Measurements from ENCODE around the gene DCP1B.
"Not testable (repeated sequence)": the region's sequence is repeated elsewhere in the genome, so short reads cannot be mapped to it uniquely, and the experiment has no call there.

Gene DCP1B

GRCh38 chr12:1974812-1975211, 29.4 kb downstream of the DCP1B start:
- DNase-seq (ENCODE audit: low read depth): no peak

- no peak for DNase-seq (ENCODE audit: low read depth)
These were observed 31.4 kb downstream of the DCP1B start for GRCh38 chr12:1972856-1973317.

- DNase-seq (ENCODE audit: low read depth): no peak
These were observed 32.0 kb downstream of the DCP1B start for GRCh38 chr12:1972260-1972659.

- DNase-seq (ENCODE audit: low read depth): no peak
These were observed 33.8 kb downstream of the DCP1B start for GRCh38 chr12:1970331-1970900.

- no peak for DNase-seq (ENCODE audit: low read depth)
These were observed 37.6 kb downstream of the DCP1B start for GRCh38 chr12:1966561-1967226.

DNA sequence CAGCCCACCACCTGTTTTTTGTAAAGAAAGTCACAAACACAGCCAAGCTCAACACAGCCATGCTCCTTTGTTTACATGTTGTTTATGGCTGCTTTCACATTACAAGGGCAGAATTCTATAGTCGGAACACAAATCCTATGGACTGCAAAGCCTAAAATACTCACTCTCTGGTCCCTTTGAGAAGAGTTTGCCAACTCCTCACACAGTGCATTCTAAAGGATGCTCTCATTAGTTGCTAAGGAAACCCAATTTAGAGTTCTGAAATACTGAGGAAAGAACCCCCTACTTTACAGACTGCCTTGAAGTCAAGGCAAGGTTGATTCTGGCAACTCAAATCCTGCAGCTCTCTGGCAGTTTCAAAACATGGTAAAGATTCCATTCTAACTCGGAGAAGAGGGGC, 38.3 kb downstream of the DCP1B start:
- DNase-seq (ENCODE audit: low read depth): no peak

DNA sequence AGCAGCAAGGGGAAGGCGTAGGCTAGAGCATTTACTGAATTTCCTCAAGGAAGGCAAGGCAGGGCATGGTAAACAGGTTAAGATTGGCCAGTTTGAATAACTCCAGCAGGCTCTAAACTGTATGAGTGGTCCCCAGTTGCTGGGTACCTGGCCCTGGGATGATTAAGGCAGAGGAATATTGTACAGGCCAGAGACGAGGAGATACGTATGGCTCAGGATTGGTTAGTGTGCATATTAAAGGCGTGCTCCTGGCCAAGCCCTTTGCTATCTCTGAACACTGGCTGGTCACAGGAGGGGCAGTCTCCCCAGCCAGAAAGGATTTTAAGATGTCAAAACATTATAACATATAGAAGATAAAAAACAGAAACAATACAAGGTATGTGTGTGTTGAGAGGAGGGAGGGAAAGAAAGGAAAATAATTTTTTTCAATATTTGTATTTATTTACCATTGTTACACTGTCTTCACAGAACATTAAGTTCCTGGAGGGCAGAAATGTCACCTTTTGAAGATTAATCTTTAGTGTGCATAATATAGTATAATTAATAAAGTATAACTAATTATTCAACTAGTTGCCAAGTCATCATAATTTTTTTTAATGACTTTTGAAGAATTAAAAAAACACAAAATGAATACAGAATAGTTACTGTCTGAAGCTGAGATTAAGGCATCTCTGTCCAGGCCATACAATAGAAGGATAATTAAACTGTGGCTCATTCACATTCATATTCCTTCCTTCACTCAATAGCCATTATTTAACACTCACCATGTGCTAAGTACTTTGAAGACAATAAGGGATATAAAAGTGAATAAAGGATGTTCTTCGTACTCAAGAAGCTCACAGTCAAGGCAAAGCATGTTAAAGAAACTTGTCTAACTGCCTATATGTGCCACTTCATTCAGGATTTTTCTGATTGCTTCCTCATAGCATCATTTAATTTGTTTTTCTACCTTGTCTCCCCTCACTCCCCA, 41.9 kb downstream of the DCP1B start:
- DNase-seq (ENCODE audit: low read depth): no peak

DNA sequence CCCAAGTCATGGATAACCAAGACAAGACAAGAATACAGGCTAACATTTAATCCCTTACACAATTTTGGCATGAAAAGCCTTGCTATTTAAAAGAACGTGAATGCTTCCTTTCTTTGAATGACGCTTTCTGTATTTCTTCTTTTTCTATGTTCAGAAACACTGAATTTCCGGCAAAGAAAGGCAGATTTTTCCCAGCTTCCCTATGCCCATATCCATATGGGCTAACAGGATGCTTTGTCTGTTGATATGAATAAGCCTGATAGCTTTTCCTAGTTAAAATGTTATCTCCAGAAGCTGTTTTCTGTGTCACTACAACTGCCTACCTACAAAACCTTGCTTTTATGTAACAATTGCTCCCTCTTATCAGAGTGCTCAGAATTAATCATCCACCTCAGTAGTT, 47.5 kb downstream of the DCP1B start:
- no peak for DNase-seq (ENCODE audit: low read depth)

DNA sequence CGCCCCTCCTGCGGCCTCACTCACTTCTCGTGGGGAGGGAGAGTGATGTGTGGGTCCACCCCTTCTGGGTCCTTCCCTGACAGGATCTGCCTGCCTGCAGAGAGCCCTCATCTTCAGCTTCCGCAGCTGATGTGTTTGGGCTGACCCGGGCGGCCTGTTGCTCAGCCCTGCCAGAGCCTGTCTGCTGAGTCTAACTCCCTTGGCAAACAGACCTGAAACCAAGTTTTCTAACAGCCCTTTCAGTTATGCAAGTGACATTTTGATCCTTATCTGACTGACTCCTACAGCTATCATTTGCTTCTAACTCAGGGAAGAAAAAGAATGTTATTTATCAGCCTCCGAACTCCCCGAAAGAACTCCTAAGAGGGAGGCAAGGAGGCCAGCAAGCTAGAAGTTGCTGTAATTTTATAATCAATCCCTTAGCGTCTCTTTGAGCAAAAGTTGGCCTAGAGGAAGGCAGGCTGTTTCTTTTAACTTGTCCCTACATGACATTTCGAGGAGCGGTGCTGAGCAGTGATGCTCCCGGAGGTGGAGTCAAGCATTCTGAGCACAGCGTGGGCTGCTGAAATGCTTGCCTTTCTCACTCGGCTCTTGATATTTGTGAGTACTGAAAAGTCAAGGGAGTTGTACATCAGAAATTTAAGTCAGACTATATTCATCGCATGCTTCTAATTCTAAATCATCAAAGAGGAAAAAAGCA, 54.3 kb downstream of the DCP1B start:
- no peak for DNase-seq (ENCODE audit: low read depth)

- DNase-seq (ENCODE audit: low read depth): no peak
These were observed 55.4 kb downstream of the DCP1B start for GRCh38 chr12:1948883-1949282.

GRCh38 chr12:1947081-1947480, 57.2 kb downstream of the DCP1B start:
- DNase-seq (ENCODE audit: low read depth): no peak

GRCh38 chr12:1946296-1946695, 58.0 kb downstream of the DCP1B start:
- no peak for DNase-seq (ENCODE audit: low read depth)

DNA sequence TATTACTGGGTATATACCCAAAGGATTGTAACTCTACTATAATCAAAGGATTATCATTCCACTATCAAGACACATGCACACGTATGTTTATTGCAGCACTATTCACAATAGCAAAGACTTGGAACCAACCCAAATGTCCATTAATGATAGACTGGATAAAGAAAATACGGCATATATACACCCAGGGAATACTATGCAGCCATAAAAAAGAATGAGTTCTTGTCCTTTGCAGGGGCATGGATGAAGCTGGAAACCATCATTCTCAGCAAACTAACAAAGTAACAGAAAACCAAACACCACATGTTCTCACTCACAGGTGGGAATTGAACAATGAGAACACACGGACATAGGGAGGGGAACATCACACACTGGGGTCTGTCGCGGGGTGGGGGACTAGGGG, 58.8 kb downstream of the DCP1B start:
- not testable (repeated sequence) for DNase-seq (ENCODE audit: low read depth)

DNA sequence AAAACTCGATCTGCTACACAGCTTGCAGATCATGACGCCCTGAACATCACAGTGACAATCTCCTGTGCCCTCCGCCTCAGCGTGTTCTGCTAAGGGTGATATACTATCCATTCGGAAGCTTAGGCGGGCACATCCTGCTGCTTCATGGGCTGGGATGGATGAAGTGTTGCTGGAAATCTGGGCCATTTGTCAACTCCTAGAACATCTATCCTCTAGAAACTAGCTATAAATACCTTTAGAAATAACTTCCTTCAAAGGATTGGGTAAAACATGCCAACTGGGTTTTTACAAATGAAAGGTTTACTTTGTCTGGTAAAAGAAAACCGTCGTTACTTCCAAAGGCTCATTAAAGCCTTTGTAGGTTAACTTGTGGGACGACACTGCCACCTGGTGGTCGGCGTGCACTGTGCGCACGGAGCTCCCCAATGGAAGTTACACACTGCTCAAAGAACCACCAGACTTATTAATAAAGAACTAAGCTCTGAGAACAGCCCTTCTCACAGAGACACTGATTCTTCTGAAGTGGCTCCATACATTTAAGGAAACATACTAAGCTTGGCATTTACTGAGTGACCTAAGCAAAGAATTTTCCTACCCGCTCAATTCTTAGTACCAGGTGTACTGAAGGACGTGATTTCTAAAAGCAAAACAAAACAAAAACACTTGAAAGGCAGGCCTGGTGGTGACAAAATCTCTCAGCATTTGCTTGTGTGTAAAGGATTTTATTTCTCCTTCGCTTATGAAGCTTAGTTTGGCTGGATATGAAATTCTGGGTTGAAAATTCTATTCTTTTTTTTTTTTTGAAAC, 64.3 kb downstream of the DCP1B start:
- peak; percentile 85 for DNase-seq (ENCODE audit: low read depth)

DNA sequence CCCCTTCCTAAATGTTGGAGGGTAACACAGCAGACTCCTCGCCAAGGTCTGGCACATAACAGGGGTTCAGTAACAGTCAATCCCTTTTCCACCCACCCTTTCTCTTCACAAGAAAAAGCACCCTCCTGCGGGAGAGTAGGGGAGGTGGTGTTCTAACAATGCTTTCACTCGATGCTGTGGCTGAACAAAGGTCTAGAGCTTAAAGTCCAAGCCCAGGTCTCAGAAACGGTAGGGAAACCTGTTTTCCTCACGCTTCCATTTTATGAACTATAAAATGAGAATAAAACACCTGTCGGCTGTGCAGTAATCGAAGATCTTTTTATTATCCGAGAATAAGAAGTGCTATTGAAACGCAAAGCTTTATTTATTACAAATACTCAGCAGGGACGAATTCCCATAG, 64.9 kb downstream of the DCP1B start:
- DNase-seq (ENCODE audit: low read depth): no peak

DNA sequence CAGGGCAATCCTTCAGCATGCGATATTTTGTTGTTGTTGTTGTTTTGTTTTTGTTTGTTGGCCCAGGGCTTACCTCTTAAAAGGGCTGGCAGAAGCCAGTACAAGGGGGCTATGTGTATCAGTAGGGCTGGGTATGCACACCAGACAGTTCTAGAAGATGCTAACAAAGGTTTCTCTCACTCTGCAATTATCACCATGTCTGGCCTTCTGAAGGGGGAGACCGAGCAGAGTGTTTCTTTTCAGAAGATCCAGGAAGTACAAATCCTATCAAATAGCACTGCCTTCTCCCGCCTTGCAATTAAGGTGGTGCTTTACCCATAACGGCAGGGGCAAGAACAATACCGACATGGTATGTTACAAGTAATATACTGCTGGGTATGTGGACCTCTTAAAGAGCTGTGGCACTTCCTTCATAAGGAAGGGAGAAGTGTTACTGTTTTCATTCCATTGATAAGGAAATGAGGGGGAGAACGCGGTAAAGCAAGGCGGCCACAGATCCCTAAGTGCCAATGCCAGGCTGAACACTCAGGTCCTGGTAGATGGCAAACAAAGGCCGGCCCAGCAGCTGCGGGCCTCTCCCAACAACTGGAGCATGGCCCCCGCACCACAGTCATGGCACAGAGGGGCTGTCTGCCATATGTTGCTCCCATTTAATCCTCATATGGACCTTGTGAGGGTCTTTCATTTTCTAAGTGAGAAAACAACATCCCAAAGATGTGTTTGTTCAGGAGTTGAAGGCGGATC, 66.6 kb downstream of the DCP1B start:
- DNase-seq (ENCODE audit: low read depth): no peak

GRCh38 chr12:1936406-1937320, 67.6 kb downstream of the DCP1B start:
- no peak for DNase-seq (ENCODE audit: low read depth)

DNA sequence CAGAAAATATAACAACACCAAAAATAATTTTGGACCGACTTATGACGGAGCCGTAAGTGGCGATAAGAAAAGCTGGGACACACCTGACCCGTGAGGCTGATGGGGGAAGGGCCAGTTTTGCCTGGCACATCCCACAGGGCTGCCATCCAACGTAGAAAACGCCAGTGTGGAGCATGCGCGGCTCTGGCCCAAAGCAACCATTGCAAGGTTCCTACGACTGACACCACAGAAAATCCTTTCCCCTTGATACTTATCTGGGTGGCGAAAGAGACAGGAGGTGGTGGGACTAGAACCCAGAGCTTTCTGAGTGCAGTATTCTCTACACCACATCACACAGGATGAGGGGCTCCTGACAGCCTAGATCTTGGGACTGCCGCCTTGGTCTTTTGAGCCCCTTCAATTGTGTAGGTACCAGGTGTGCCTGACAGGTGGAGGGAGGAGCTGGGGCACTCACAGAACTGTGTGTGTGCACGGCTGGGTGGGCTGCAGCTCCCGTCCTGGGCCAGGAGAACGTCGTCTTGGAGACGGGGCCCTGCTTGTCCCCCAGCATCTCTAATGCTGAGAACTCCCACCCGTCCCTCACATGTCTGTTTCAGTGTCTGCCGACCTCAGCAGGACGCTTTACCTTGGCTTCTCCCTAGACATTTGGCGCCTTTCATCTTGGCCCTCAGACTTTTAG, 68.4 kb downstream of the DCP1B start:
- no peak for DNase-seq (ENCODE audit: low read depth)

DNA sequence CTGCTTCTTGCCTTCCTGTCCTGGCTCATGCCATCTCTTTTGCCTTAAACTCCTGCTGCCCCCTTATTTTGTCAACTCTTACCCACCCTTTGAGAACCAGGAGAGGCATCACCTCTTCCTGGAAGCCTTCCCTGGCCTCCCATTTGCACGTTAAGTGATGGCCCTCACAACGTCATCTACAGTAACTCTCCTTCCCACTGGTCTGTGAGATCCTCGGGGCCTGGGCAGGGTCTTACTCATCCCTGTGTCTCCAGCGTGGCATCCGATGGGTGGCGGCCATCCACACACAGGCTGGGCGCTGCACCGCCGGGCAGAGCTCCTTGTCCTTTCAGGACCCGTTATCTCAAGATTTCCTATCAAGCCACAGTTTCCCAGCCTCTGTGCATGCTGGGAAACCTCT, 69.0 kb downstream of the DCP1B start:
- DNase-seq (ENCODE audit: low read depth): no peak
